ENCODE results near the gene CSF3R. TPM values are rescaled to one million over a fixed set of nuclear protein-coding genes. Genes with fewer than 3 reads are reported as not detected.

The CSF3R gene
- total RNA-seq (2022; extraction: Qiagen RNA extraction; ENCODE audit: low read depth) = not detected in 5 replicates

DNA sequence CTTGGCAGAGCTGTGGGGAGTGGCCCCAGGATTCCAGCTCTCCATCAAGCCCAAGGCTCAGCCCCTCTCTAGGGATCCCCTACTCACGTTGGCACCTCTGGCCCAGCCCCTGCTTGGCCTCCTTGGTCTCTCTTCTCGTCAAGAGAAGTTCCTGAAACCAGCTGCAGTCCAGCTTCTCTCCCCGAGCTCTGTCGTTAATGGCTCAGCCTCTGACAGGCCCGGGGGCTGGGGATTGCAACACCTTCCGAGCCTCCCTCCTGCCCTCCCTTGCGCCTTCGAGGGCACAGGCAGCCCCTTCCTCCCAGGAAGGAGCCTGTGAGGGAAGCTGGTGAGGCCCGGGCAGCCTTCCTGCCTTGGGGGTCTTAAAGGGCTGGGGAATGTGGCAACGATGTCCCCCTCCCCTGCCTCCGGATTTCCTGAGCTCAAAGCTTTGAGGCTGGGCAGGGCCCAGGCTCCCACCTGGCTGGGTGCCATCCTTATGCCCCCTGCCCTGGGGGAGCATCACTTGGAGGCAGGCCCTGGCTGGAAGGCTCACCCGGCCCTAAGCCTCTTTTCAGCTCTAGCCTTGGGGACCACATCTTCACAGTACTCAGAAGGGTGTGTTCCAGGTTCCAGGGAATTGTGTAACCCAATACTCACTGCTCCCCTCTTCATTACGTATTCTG lies at the start of gene CSF3R:
TSS of gene CSF3R (minus strand) at position 190 of the 665 bp plus-strand sequence. CDS start 3,417 bp downstream, outside the sequence.

DNA sequence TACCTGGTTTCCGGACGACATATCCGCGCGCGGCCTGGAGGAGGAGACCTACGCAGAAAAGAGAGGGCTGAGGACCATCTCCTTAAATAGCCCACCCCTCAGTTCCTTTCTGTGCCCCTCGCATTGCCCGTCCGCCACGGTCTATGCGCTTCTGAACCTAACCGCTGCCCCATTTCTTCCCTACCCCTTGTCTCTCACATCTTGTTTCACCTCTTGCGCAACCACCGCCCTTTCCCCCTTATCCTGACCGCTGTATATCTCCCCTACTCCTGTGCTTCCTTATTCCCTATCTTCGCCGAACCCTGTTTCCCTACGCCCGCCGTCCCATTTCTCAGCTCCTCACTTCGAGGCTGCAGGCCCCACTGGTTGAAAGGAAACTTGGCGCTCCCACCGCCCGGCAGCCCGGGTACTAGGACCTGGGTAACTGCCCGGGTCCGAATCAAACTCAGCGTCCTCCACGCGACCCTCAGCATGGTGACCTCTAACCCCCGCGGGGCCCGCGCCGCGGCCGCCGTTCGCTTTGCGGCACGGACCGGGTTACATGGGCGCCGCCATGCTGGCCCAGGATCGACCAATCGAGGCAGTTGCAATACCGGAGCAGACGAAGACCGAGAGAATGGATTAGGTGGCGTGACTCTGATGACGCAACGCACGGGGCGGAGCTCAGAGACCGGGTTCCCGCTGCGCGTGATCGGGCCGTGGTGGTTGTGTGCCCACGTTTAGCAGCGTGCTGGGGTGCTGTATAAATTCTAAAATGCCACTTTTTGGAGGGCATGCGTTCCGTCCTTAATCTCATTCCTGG lies 18.7 kb downstream of the CSF3R start, which contains the start of gene MRPS15:
TSS of gene MRPS15 (minus strand) at position 582 of the 802 bp plus-strand sequence. CDS start at position 473, 109 bp downstream.

DNA sequence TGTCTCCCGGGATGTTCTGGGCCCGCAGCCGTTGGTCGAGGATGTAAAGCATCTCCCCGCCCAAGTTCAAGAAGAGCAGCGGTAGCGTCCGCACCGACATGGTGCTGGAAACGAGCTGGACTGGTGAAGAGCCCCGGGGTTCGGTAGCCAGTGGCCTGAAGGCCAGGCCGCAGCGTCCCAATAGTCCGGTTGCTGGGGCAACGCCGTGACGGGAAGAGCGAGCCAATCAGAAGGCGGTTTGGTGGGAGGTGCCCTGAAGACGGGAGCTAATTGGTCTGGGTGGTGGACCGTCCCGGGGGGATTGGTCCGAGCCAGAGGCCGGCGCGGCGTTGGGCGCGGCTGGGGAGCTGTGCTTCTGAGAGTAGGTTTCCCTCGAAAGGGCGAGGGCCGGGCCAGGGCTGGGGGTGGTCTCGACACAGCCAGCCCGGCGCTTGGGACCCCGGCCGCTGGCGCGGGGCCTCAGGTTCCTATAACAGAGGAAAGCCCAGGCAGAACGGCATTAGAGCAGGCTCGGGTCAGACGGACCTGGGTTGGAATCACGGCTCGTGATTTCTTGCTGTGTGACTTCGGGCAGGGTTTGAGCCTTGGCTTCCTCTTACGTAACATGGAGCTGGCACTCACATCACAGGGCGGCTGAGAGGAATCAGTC lies 32.3 kb downstream of the CSF3R start, which contains the start of gene OSCP1:
TSS of gene OSCP1 (minus strand) at position 182 of the 649 bp plus-strand sequence. CDS start at position 100, 82 bp downstream.

Other genes with a start within 250 kb of the CSF3R start
- 1.6 to 2.5 TPM (median 1.9 TPM) in 5 replicates for gene SH3D21, start 176.5 kb downstream of the CSF3R start, total RNA-seq (2022; extraction: Qiagen RNA extraction; ENCODE audit: low read depth)
- 9.7 to 20.5 TPM (median 17.9 TPM) in 5 replicates for gene EVA1B, start 159.3 kb downstream of the CSF3R start, total RNA-seq (2022; extraction: Qiagen RNA extraction; ENCODE audit: low read depth)
- 8.2 to 13.1 TPM (median 11.0 TPM) in 5 replicates for gene STK40, start 97.0 kb downstream of the CSF3R start, total RNA-seq (2022; extraction: Qiagen RNA extraction; ENCODE audit: low read depth)
- 39.3 to 51.3 TPM (median 44.0 TPM) in 5 replicates for gene LSM10, start 85.0 kb downstream of the CSF3R start, total RNA-seq (2022; extraction: Qiagen RNA extraction; ENCODE audit: low read depth)
- 5.4 to 6.5 TPM (median 5.8 TPM) in 5 replicates for gene OSCP1, start 32.5 kb downstream of the CSF3R start, total RNA-seq (2022; extraction: Qiagen RNA extraction; ENCODE audit: low read depth)
- gene MRPS15, start 18.5 kb downstream of the CSF3R start, total RNA-seq (2022; extraction: Qiagen RNA extraction; ENCODE audit: low read depth) = 71.9 to 86.2 TPM (median 82.7 TPM) in 5 replicates

All from A549 treated with DMSO at 1 μM for 4 hours (cell line).